Testis (tissue), 3 donors: ENCODE measurements around the gene RAB11FIP2. TPM values are rescaled to one million over a fixed set of nuclear protein-coding genes. Genes with fewer than 3 reads are reported as not detected.
A peak's percentile ranks its signal among the peaks of the same experiment; 100 is the strongest.

Experiments
- DNase-seq: peaks from one replicate; pipeline ENCODE4 v3.0.0-alpha.2; 2019
- H3K27ac ChIP-seq, 2 donors: fragments of 200-600 bp; sonication (generic); one replicate each; pipeline ENCODE4 v1.5.1; 2019
- H3K27me3 ChIP-seq: fragments of 200-600 bp; sonication (generic); one replicate; pipeline ENCODE4 v1.5.1; 2019
- H3K36me3 ChIP-seq: fragments of 200-600 bp; sonication (generic); one replicate; pipeline ENCODE4 v1.5.1; 2017; ENCODE audit warnings: low read depth; ENCODE audit errors: missing control alignments
- H3K4me1 ChIP-seq: fragments of 200-600 bp; sonication (generic); one replicate; pipeline ENCODE4 v1.5.1; 2019
- H3K4me3 ChIP-seq, 2 donors: fragments of 200-600 bp; sonication (generic); one replicate each; pipeline ENCODE4 v1.5.1; 2017 to 2019
- H3K9me3 ChIP-seq: fragments of 200-600 bp; sonication (generic); one replicate; pipeline ENCODE4 v1.5.1; 2017
- POLR2A ChIP-seq: fragments of 450-650 bp; IDR thresholded peaks from one replicate; pipeline ENCODE4 v1.6.1; 2017; ENCODE audit warnings: antibody characterized with exemption, mild to moderate bottlenecking, moderate library complexity
- WGBS, 2 donors: methylation state at CpG; one replicate each; pipeline ENCODE4 v1.1.5; 2018; 5-methylcytosine and 5-hydroxymethylcytosine counted together
- intact Hi-C: fragments of 100-400 bp; cut with DNase I; formaldehyde crosslinking; loops from one replicate; pipeline ENCODE4 v1.15.1; 2023; ENCODE audit warnings: low total_unique reads
- polyA plus RNA-seq: library from polyadenylated mRNA; stranded (reverse); fragments of 350-450 nt; fragmentation: Illumina TruSeq; extraction: RNeasy Lipid Tissue Mini Kit (QIAGEN cat#74804); gene quantifications from one replicate; pipeline ENCODE4 v1.2.3, GENCODE V29; 2014; ENCODE audit warnings: low read depth, low replicate concordance; ENCODE audit not compliant: insufficient read depth
- total RNA-seq, 2 donors: library from RNA; depleted of rRNA; stranded (reverse); fragments of >200 nt; gene quantifications; one replicate each; pipeline ENCODE4 v1.2.3, GENCODE V29; 2016
- TF ChIP-seq, protein P1 (sequence below), 3 experiments: fragments of 450-650 bp in 2 of 3; fragments of 200-600 bp in 1 of 3; sonication (generic) in 1 of 3; IDR thresholded peaks; one replicate each; pipeline ENCODE4 v1.5.1; 2016 to 2019; ENCODE audit warnings: antibody characterized with exemption in 3 of 3, mild to moderate bottlenecking in 2 of 3, moderate library complexity in 1 of 3

Gene RAB11FIP2
- total and polyA plus RNA-seq, 3 donors from 2014 or later: 12.8 to 52.8 (median 41.6) TPM

DNA sequence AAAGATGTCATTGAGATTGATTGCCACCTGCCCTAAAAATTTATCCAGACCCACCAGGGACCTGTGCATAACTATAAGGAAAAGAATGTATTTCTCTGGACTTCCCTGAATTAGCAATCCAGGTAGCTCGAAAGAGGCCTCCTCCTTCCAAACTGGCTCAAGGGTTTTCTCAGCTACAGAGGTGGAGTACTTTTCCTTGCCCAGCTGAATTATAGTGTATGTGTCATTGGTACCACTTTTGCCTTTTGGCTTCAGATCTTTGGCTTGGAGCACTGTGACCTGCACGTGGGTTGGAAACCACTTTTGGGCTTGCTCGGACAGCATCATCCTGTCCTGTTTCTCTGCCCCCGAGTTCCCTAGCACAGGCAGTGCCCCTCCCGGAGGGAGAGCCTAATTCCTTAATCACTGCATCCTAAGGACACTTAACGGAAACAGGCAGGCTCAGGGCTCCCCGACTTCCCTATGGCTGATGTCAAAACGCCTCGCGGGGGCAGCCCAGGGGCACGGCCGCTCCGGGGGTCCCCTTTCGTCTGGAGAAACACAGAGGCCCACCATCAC lies 825 bp downstream of the RAB11FIP2 start:
- intact Hi-C loops: loop anchor here (10.0 kb wide), 1 partner anchor 501 kb away; the partner anchor contains the start of gene EMX2
- H3K36me3 ChIP-seq: no peaks in the 10 kb centered on the region
- WGBS, 2 donors: 2 to 3% methylated on average over 2 to 14 of the region's 14 CpGs
- H3K27me3 ChIP-seq: no peaks in the 10 kb centered on the region
- peak overlapping the region; percentile 89 to 97 for H3K4me3 ChIP-seq
- H3K4me1 ChIP-seq: peaks cover 24% of the 10 kb centered on the region
- no peak for TF ChIP-seq POLR2A
- TF ChIP-seq, protein P1, sequence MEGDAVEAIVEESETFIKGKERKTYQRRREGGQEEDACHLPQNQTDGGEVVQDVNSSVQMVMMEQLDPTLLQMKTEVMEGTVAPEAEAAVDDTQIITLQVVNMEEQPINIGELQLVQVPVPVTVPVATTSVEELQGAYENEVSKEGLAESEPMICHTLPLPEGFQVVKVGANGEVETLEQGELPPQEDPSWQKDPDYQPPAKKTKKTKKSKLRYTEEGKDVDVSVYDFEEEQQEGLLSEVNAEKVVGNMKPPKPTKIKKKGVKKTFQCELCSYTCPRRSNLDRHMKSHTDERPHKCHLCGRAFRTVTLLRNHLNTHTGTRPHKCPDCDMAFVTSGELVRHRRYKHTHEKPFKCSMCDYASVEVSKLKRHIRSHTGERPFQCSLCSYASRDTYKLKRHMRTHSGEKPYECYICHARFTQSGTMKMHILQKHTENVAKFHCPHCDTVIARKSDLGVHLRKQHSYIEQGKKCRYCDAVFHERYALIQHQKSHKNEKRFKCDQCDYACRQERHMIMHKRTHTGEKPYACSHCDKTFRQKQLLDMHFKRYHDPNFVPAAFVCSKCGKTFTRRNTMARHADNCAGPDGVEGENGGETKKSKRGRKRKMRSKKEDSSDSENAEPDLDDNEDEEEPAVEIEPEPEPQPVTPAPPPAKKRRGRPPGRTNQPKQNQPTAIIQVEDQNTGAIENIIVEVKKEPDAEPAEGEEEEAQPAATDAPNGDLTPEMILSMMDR (IDR thresholded peaks at IDR 0.05): no peak
- peak overlapping the region; percentile 94 to 96 for H3K27ac ChIP-seq
- H3K9me3 ChIP-seq: no peaks in the 10 kb centered on the region
- peak; percentile 58 for DNase-seq

DNA sequence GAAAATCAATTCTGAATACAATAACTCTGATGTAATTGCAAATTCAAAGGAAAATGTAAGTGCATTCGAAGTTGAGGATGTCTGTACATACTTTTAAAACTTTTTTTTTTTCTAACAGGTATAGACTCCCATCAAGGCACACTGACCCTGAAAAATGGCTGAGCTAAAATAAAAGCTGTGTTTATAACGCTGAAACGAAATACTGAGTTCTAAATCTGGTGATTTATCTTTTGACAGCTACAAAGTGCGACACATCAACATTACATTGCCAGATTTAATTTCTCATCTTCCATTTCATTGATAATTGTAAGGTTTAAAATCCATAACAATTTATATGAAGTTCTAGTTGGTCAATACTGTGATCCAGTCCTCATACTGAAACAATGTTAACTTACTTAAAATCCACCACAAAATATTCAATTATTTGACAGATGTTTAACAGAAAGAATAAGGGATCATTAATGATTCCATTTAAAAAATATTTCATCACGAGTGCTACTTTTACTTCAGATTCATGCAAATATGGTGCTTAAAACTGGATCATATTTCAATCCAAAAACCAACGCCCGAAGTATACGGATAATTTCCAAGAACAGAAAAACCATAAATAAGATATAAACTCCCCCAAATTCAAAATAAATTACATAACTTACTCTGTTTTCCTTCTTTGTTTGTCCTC lies 1.4 kb downstream of the RAB11FIP2 start:
- Histone ChIP-seq H3K9me3 (no peaks in the 10 kb centered on the region), H3K27me3 (no peaks in the 10 kb centered on the region), H3K4me1 (peaks cover 24% of the 10 kb centered on the region), H3K27ac (peak overlapping the region in 1 of 2 donors; percentile 96), H3K4me3 (peak overlapping the region in 1 of 2 donors; percentile 97), H3K36me3 (no peaks in the 10 kb centered on the region)
- 24 to 29% methylated on average over 8 of the region's 8 CpGs for WGBS, 2 donors
- DNase-seq: no peak
- TF ChIP-seq, protein P1 (IDR thresholded peaks at IDR 0.05): no peak
- no peak for TF ChIP-seq POLR2A
- intact Hi-C loops: loop anchor here (10.0 kb wide), 1 partner anchor 500 kb away; the partner anchor contains the start of gene EMX2

DNA sequence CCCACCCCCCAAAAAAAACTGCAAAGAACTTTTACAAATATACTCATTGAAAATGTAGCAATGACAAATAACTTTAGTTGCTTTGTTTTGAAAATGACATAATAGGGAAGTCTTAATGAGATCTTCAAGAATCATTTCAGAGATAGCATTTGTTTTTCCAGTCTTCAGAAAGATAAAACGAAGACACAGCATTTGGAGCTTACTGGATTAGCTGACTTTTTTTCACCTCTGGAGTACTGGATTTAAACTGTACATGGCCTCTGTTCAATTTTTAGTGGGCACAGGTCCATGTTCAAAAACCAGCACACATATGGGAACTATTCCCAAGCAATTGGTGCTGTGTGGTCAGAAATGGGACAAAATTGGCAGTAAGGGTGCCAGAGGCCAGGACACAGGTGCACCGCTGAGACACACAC lies 3.9 kb downstream of the RAB11FIP2 start:
- H3K27me3 ChIP-seq: no peaks in the 10 kb centered on the region
- intact Hi-C loops: loop anchor here (10.0 kb wide), 1 partner anchor 498 kb away; the partner anchor contains the start of gene EMX2
- H3K27ac ChIP-seq: no peak overlapping the region
- no peak overlapping the region for H3K4me3 ChIP-seq
- H3K9me3 ChIP-seq: no peaks in the 10 kb centered on the region
- no peak for DNase-seq
- H3K36me3 ChIP-seq: no peaks in the 10 kb centered on the region
- peaks cover 24% of the 10 kb centered on the region for H3K4me1 ChIP-seq
- WGBS, 2 donors: 46 to 50% methylated on average over 2 of the region's 2 CpGs
- TF ChIP-seq, protein P1 (IDR thresholded peaks at IDR 0.05): no peak
- TF ChIP-seq POLR2A: no peak

DNA sequence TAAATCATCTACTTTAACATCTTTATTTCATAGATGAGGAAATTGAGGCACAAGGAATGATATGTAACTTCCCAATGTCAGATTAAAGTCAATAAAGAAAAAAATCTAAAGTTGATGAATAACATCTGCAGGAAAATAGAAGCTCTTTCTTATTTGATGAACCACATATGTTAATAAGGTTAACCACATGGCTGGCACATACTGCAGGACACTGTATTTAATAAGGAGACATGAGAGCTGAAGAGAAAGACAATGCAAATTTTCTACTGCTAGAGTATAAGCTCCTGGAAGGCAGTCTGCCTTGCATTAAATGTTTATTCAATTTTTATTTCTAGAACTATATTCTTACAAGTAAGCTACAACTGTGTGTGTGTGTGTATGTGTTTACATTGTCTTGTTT lies 4.4 kb downstream of the RAB11FIP2 start:
- Histone ChIP-seq H3K27ac (no peak overlapping the region), H3K4me1 (peaks cover 24% of the 10 kb centered on the region)
- intact Hi-C loops: loop anchor here (10.0 kb wide), 1 partner anchor 498 kb away; the partner anchor contains the start of gene EMX2

More for the DNA sequence above, 4.4 kb downstream of the RAB11FIP2 start:
- TF ChIP-seq, protein P1 (IDR thresholded peaks at IDR 0.05): no peak
- TF ChIP-seq POLR2A: no peak
- no peak for DNase-seq
- Histone ChIP-seq H3K36me3 (no peaks in the 10 kb centered on the region), H3K9me3 (no peaks in the 10 kb centered on the region), H3K27me3 (no peaks in the 10 kb centered on the region), H3K4me3 (no peak overlapping the region)
